Hindlimb muscle (tissue), 1 donor: Measurements from ENCODE around the gene TMEM208. TPM values are rescaled to one million over a fixed set of nuclear protein-coding genes. Genes with fewer than 3 reads are reported as not detected.
A peak's percentile ranks its signal among the peaks of the same experiment; 100 is the strongest.

Experiments
- DNase-seq: peaks from one replicate; pipeline ENCODE4 v3.0.0-alpha.2; 2013
- polyA plus RNA-seq: library from polyadenylated mRNA; unstranded; fragments of 120-200 nt; gene quantifications from one replicate; pipeline ENCODE4 v1.2.1, GENCODE V29; 2013; ENCODE audit not compliant: insufficient read length

Gene TMEM208
- polyA plus RNA-seq, 1 donor, result 17.5 TPM

GRCh38 chr16:67191995-67192681, 34.8 kb upstream of the TMEM208 start, which contains the start of gene E2F4:
TSS of gene E2F4 (plus strand) at chr16:67192155. CDS start at chr16:67192228, 73 bp downstream.
- peak; percentile 91 for DNase-seq

DNA sequence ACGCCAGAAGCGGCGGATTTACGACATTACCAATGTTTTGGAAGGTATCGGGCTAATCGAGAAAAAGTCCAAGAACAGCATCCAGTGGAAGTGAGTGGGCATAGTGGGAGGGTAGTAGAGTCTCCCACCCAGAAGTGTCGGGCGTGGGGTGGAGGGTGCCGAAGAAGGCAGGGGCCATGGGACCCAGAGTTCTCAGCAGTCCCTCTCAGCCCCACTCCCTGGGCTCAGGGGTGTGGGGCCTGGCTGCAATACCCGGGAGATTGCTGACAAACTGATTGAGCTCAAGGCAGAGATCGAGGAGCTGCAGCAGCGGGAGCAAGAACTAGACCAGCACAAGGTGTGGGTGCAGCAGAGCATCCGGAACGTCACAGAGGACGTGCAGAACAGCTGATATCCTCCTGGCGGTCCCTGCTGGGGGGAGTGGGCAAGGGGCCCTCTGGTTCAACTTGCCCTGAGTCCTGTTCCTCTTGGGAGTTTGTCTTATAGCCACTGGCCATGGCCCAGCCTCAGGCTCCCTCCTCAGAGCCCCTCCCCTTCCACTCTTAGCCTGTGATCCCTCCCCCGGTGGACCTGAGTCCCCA, 34.1 kb upstream of the TMEM208 start:
- DNase-seq, result no peak

DNA sequence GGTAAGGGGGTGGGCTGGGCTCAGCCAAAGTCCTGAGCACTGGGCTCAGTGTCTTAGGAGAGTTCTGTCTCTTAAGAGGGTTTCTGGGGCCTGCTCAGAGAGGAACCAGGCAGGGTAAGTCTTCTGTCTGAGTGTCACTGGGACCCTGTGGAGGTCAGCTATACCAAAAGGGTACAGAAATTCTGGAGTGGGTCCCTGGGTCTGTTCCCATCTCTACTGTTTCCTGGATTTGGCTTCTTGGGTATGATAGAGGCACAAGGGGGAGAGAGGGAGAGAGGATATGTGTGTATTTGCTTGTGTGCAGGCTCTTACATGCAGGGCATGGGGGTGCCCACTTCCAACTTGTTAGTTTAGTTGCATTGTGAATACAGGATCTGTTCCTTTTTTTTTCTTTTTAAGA, 33.4 kb upstream of the TMEM208 start:
- no peak for DNase-seq

- no peak for DNase-seq
These were observed 32.7 kb upstream of the TMEM208 start for GRCh38 chr16:67194260-67194659.

GRCh38 chr16:67195676-67196075, 31.3 kb upstream of the TMEM208 start:
- DNase-seq, result no peak

DNA sequence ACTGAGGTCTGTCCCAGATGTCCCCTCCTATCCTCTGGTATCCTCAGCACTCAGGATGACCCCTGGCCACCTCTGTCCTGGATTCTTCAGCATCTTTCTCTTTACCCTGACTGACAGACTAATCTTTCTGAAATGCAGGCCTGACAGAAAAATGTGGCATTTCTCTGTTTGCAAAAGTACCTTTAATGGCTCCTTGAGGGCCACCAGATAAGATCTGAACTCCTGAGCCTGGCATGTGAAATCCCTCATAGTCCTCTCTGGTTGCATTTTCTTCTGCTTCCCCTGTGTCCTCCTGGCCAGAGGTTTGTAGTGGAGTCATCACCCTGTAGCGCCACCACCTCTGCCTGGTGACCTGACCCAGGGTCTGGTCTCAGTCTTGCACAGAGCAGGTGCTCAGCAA, 30.0 kb upstream of the TMEM208 start:
- no peak for DNase-seq

- no peak for DNase-seq
These were observed 29.2 kb upstream of the TMEM208 start for GRCh38 chr16:67197704-67198103.

DNA sequence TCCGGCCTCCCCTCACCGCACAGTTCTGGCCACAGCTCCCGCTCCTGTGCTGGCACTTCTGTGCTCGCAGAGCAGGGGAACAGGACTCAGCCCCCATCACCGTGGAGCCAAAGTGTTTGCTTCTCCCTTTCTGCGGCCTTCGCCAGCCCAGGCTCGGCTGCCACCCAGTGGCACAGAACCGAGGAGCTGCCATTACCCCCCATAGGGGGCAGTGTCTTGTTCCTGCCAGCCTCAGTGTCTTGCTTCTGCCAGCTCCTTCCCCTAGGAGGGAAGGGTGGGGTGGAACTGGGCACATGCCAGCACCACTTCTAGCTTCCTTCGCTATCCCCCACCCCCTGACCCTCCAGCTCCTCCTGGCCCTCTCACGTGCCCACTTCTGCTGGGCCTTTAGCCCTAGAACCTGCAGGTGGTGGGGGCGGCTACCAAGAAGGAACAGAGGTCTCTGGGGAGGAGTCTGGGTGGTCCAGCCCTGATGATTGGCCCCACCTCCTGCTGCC, 28.6 kb upstream of the TMEM208 start:
- DNase-seq, result no peak

DNA sequence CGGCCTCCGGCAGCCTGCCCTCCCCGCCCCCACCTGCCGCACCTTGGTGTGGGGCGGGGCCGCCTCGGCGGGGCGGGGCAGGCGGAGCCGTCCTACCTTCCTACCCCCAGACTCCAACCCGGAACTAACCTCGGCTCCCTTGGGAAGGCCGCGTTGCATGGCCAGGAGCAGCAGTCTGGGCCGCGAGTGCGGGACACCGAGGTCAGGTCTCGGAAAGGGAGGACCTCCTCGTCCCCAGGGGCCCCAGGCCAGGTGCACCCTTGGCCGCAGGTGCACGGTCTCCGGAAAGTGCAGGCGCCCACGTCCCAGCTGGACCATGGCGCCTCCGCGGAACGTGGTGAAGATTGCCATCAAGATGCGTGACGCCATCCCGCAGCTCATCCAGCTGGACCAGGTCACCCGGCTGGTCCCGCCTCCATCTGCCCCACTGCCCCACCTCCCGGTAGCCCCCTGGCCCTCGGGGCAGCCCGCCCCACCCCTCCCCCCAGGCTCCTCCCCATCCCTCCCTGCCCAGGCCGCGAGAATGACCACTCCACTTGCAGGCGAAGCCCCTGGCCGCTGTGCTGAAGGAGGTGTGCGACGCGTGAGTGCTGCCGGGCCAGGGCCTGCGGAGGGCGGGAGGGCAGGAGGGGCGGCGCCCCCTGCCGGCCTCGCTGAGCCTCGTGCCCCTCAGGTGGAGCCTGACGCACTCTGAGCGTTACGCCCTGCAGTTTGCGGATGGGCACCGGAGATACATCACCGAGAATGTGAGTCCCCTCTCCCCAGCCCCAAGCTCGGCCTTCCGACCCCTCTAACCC, 27.7 kb upstream of the TMEM208 start, which contains the start of gene ELMO3:
Gene ELMO3, plus strand, starts transcription at position 121 of the 797 bp plus-strand sequence. Its CDS starts 196 bp downstream, at position 317.
- DNase-seq, result no peak

DNA sequence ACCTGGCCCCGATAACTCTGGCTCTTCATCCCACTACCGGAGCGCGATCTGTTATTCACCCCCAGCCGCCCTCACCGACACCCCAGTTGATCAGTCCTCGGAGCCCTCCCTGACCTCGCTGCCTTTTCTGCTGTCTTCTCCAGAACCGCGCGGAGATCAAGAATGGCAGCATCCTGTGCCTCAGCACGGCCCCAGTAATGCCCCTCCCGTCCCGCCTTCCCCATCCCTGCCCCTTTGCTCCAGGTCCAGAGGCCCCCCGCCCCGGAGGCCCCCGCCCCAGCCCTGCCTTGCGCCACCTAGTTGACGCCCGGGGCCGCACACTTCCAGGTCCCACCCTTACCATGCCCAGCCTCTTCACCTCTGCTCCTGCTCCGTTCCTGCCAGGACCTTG, 27.1 kb upstream of the TMEM208 start:
- no peak for DNase-seq

GRCh38 chr16:67200491-67200890, 26.4 kb upstream of the TMEM208 start:
- DNase-seq, result no peak

DNA sequence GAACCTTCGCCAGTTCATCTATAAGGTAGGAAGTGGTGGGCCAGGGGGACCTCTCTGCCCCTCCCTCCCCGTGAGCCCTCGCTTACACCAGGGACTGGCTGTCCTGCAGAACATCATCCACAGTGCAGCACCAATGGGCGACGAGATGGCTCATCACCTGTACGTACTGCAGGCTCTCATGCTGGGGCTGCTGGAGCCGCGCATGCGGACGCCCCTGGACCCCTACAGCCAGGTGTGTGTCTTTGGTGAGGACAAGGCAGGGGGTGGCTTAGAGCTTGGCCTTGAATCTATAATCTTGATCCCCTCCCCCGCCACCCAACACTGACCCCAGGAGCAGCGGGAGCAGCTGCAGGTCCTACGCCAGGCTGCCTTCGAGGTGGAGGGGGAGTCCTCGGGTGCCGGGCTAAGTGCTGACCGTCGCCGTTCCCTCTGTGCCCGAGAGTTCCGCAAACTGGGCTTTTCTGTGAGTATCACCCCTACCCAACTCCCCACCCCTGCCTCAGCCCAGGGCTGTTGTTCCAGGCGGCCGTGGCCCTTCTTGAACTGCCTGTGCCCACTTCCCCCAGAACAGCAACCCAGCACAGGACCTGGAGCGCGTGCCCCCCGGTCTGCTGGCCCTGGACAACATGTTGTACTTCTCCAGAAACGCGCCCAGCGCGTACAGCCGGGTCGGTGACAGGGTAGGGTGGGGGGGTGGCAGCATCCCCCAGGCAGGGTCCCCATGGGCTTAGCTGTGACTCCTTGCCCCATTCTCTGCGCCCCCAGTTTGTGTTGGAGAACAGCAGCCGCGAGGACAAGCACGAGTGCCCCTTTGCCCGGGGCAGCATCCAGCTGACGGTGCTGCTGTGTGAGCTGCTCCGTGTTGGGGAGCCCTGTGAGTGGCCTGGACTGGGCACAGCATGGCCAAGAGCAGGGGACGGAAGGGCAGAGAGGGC, 25.3 kb upstream of the TMEM208 start:
- no peak for DNase-seq

- no peak for DNase-seq
These were observed 24.5 kb upstream of the TMEM208 start for GRCh38 chr16:67202426-67202825.

GRCh38 chr16:67202956-67203493, 23.9 kb upstream of the TMEM208 start:
- no peak for DNase-seq

GRCh38 chr16:67204076-67204475, 22.9 kb upstream of the TMEM208 start:
- no peak for DNase-seq

GRCh38 chr16:67206129-67206837, 20.6 kb upstream of the TMEM208 start:
- DNase-seq, result no peak

DNA sequence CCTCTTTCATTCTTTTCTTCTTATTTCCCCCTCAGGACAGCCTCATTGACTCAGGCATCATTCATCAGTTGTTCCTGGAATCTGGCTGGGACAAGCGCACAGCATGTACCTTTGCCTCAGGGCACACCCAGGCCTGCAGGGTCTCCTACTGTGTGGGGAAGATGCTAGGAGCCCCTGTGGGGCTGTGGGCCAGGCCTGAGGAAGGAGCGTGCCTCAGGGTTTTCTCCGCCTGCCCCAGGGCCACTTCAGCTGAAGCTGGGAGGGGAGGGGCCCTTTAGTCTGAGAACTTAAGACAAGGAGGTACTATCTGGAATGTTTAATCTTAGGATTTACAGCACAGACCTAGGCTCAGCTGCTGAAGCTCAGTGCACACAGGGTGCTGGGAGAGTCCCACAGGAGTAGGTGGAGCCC, 20.1 kb upstream of the TMEM208 start:
- DNase-seq, result no peak

- no peak for DNase-seq
These were observed 19.5 kb upstream of the TMEM208 start for GRCh38 chr16:67207249-67208091.

- DNase-seq, result no peak
These were observed 18.6 kb upstream of the TMEM208 start for GRCh38 chr16:67208154-67208896.
